Measurements from ENCODE around the gene FCN1. TPM values are rescaled to one million over a fixed set of nuclear protein-coding genes. Genes with fewer than 3 reads are reported as not detected.

FCN1 gene
- total RNA-seq, 1 donor from 2014 or later = 2.9 TPM

DNA sequence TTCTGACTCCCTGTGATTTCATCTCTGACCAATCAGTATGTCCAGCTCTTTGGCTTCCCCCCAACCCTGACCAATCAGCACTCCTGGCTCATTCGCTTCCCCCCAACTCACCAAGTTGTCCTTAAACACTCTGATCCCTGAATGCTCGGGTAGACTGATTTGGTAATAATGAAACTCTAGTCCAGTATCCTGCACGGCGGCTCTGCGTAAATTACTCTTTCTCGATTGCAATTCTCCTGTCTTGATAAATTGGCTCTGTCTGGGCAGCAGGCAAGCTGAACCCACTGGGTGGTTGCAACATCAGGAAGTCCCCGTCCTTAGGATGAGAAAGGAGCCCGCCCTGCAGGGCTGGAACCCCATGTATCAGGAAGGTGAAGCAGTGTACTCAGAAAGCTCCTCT lies 26.7 kb downstream of the FCN1 start:
- Histone ChIP-seq H3K9me3 (replicated peaks) (peaks cover 12% of the 10 kb centered on the region), H3K27me3 (ENCODE audit: low read depth) (peaks cover 7% of the 10 kb centered on the region), H3K4me1 (peaks cover 31% of the 10 kb centered on the region), H3K36me3 (no peaks in the 10 kb centered on the region), H3K4me3 (no peak overlapping the region), H3K27ac (replicated peaks) (no peak overlapping the region)
- no peak for DNase-seq
- TF ChIP-seq, protein P1, sequence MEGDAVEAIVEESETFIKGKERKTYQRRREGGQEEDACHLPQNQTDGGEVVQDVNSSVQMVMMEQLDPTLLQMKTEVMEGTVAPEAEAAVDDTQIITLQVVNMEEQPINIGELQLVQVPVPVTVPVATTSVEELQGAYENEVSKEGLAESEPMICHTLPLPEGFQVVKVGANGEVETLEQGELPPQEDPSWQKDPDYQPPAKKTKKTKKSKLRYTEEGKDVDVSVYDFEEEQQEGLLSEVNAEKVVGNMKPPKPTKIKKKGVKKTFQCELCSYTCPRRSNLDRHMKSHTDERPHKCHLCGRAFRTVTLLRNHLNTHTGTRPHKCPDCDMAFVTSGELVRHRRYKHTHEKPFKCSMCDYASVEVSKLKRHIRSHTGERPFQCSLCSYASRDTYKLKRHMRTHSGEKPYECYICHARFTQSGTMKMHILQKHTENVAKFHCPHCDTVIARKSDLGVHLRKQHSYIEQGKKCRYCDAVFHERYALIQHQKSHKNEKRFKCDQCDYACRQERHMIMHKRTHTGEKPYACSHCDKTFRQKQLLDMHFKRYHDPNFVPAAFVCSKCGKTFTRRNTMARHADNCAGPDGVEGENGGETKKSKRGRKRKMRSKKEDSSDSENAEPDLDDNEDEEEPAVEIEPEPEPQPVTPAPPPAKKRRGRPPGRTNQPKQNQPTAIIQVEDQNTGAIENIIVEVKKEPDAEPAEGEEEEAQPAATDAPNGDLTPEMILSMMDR (IDR thresholded peaks at IDR 0.05; ENCODE audit: borderline replicate concordance) = no peak
- intact Hi-C loops (cut with micrococcal nuclease) = no loop called here

GRCh38 chr9:134890155-134890495 lies 27.6 kb downstream of the FCN1 start:
- Histone ChIP-seq H3K4me3 (no peak overlapping the region), H3K4me1 (peaks cover 22% of the 10 kb centered on the region), H3K36me3 (no peaks in the 10 kb centered on the region), H3K27ac (replicated peaks) (no peak overlapping the region), H3K27me3 (ENCODE audit: low read depth) (peaks cover 7% of the 10 kb centered on the region), H3K9me3 (replicated peaks) (peaks cover 12% of the 10 kb centered on the region)
- DNase-seq = no peak
- TF ChIP-seq, protein P1 (IDR thresholded peaks at IDR 0.05; ENCODE audit: borderline replicate concordance) = no peak
- intact Hi-C loops (cut with micrococcal nuclease) = no loop called here

GRCh38 chr9:134889386-134890154 lies 28.1 kb downstream of the FCN1 start:
- Histone ChIP-seq H3K27me3 (ENCODE audit: low read depth) (peaks cover 7% of the 10 kb centered on the region), H3K27ac (replicated peaks) (no peak overlapping the region), H3K4me1 (peaks cover 16% of the 10 kb centered on the region), H3K4me3 (no peak overlapping the region), H3K9me3 (replicated peaks) (peaks cover 6% of the 10 kb centered on the region), H3K36me3 (no peaks in the 10 kb centered on the region)
- intact Hi-C loops (cut with micrococcal nuclease) = no loop called here
- TF ChIP-seq, protein P1 (IDR thresholded peaks at IDR 0.05; ENCODE audit: borderline replicate concordance) = no peak
- DNase-seq = no peak

GRCh38 chr9:134888603-134889190 lies 29.0 kb downstream of the FCN1 start:
- H3K27ac ChIP-seq (replicated peaks) = no peak overlapping the region
- peaks cover 9% of the 10 kb centered on the region for H3K4me1 ChIP-seq
- peaks cover 7% of the 10 kb centered on the region for H3K27me3 ChIP-seq (ENCODE audit: low read depth)
- TF ChIP-seq, protein P1 (IDR thresholded peaks at IDR 0.05; ENCODE audit: borderline replicate concordance) = no peak
- H3K9me3 ChIP-seq (replicated peaks) = no peaks in the 10 kb centered on the region
- no peaks in the 10 kb centered on the region for H3K36me3 ChIP-seq
- intact Hi-C loops (cut with micrococcal nuclease) = no loop called here
- no peak overlapping the region for H3K4me3 ChIP-seq
- no peak for DNase-seq

DNA sequence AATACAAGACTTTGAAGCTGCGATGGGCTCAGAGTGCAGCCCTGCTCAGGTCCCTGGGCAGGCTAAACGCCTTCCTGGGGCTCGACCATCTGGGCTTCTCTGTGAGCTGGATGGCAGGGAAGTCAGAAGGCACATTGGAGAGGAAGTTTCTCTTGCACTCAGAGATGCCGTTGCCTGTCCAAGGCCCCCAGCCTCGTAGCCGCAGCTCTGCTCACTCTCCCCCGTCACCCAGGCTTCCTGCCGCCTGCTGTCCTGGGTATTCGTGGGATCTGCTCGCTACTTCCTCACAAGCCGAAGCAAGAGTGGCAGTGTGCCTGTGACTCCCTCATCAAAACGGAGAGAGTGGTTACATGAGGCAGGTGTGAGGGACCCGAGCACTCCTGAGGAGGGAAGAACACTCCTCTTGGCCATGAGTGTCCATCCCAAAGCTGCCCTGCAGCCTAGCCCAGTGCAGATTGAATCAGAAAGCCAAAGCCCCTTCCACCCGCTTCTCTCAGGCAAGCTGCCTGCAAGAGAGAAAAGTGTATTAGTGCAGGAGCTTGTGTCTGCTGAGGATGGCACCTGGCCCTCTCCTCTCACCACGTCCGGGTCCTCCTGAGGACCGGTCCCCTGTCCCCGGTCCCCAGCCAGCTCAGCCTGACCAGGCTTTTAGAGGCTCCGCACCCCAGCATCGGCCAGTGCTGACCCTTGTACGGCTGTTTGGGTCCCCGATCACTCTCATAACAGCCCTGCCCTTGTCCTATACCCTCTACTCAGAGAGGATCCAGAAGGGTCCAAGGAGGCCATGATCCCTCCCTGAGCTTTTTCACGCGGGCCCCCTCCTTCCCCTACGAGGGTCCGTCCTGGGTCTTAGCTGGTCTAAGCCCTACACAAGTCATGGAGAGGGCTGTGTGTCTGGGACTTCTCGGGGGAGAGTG lies 29.8 kb downstream of the FCN1 start:
- Histone ChIP-seq H3K4me1 (peaks cover 9% of the 10 kb centered on the region), H3K36me3 (no peaks in the 10 kb centered on the region), H3K9me3 (replicated peaks) (no peaks in the 10 kb centered on the region), H3K4me3 (no peak overlapping the region), H3K27me3 (ENCODE audit: low read depth) (peaks cover 11% of the 10 kb centered on the region), H3K27ac (replicated peaks) (no peak overlapping the region)
- DNase-seq = no peak
- TF ChIP-seq, protein P1 (IDR thresholded peaks at IDR 0.05; ENCODE audit: borderline replicate concordance) = no peak
- intact Hi-C loops (cut with micrococcal nuclease) = no loop called here

All from left ventricle myocardium inferior (tissue), 1 donor.